ENCODE measurements around the gene RPN2. TPM values are rescaled to one million over a fixed set of nuclear protein-coding genes. Genes with fewer than 3 reads are reported as not detected.

Gene RPN2
- total and polyA plus RNA-seq, 2 of the 13 experiments (the other 11 are each of a cell fraction or from before 2014, with no cell fraction given) = 587 to 1,818 TPM

- CTCF ChIA-PET (ENCODE audit: low intra/inter-chr PET ratio, low total read pairs) = no interaction called here
- WGBS (ENCODE audit: low lambda C conversion rate) = 97% methylated on average over 5 of the region's 5 CpGs
- H4K20me1 ChIP-seq (ENCODE audit: insufficient read depth, low read length) = peaks cover 46% of the 10 kb centered on the region
- intact Hi-C loops (cut with micrococcal nuclease; ENCODE audit: unreplicated experiment) = no loop called here
- no peak overlapping the region for H3K9ac ChIP-seq (ENCODE audit: insufficient read depth, low read depth, low read length)
- ATAC-seq = no peak
- in situ Hi-C loops (cut with HindIII; ENCODE audit: extremely low pct_ligation_motif_present, low pct_unique_long_range_greater_than_20kb) = no loop called here
- no peak for DNase-seq (ENCODE audit: low spot score)
- no peak for FAIRE-seq
- peaks cover 38 to 73% of the 10 kb centered on the region in 2 experiments for H3K36me3 ChIP-seq (replicated peaks in 1 of 2; ENCODE audit: control insufficient read depth in 1 of 2, insufficient read depth in 2 of 2, low read length in 2 of 2)
- POLR2A ChIA-PET = interaction anchor here (1.4 kb wide), 1 partner anchor 10 kb away, joined by 4 read pairs; no protein-coding TSS in a partner anchor
- TF ChIP-seq ZBTB14 (CRISPR knock-in tag; IDR thresholded peaks at IDR 0.05) = no peak
- no peak for TF ChIP-seq ZBTB21 (CRISPR knock-in tag; IDR thresholded peaks at IDR 0.05)
- no peak for TF ChIP-seq ZNF691 (CRISPR knock-in tag; IDR thresholded peaks at IDR 0.05; ENCODE audit: borderline replicate concordance, low read depth)
- 0 out of 2 replicates have a peak, but pooled peaks have one; percentile 43 for TF ChIP-seq ZNF121 (CRISPR knock-in tag; IDR thresholded peaks at IDR 0.05)
- no peak for TF ChIP-seq ZNF644 (CRISPR knock-in tag; IDR thresholded peaks at IDR 0.05; ENCODE audit: low read depth)
- TF ChIP-seq MAFK (conservative IDR thresholded peaks at IDR 0.05 in 1 of 2, IDR thresholded peaks at IDR 0.05 in 1 of 2; ENCODE audit: low read length in 2 of 2) = 0 out of 4 replicates have a peak, but pooled peaks of 1 of the 2 experiments have one; percentile 7
- TF ChIP-seq NFRKB (IDR thresholded peaks at IDR 0.05) = no peak
- 0 out of 2 replicates have a peak, but pooled peaks have one; percentile 53 for TF ChIP-seq ATAD3A (CRISPR knock-in tag; IDR thresholded peaks at IDR 0.05)
- no peak for TF ChIP-seq ZNF12 (CRISPR knock-in tag; IDR thresholded peaks at IDR 0.05)
- H3K4me2 ChIP-seq (ENCODE audit: low read depth, low read length) = no peak overlapping the region
- H3K4me3 ChIP-seq (replicated peaks in 1 of 3; ENCODE audit: insufficient read depth in 1 of 3, low read depth in 2 of 3, low read length in 3 of 3) = no peak overlapping the region
- H3K9me3 ChIP-seq (ENCODE audit: low read length) = no peaks in the 10 kb centered on the region
- no peaks in the 10 kb centered on the region for H3K27me3 ChIP-seq (ENCODE audit: control insufficient read depth in 1 of 2, insufficient read depth in 2 of 2, low read length in 2 of 2)
- H3K27ac ChIP-seq (ENCODE audit: extremely low read length, insufficient read depth, low read length) = no peak overlapping the region
- no peak overlapping the region for H2AFZ ChIP-seq (ENCODE audit: low read length)
- peaks cover 43% of the 10 kb centered on the region for H3K4me1 ChIP-seq (ENCODE audit: insufficient read depth, low read length)
- peaks cover 93% of the 10 kb centered on the region for H3K79me2 ChIP-seq (ENCODE audit: insufficient read depth, low read length)
- no TSS peak for BruUV-seq (replicated peaks)
Measured at GRCh38 chr20:37185686-37186085, 6.6 kb downstream of the RPN2 start.

Measured in HepG2 (cell line).